Heart right ventricle (tissue), 16 donors: ENCODE results near the gene NEDD9. TPM values are rescaled to one million over a fixed set of nuclear protein-coding genes. Genes with fewer than 3 reads are reported as not detected.

Source experiments
- ATAC-seq, 8 donors: fragments of 200-7000 bp; cut with Tn5 transposase; one replicate each; pipeline ENCODE4 v1.9.1; 2020; ENCODE audit warnings: mild to moderate bottlenecking in 8 of 8, moderate library complexity in 8 of 8, moderate number of reproducible peaks in 1 of 8
- DNase-seq, 2 donors: peaks; one replicate each; pipeline ENCODE4 v3.0.0-alpha.2; 2020
- H3K27ac ChIP-seq, 10 donors: fragments of 200-600 bp; sonication (generic) in 2 of 10; one replicate each; pipeline versions ENCODE4 v1.5.0 to v1.8.0; 2020 to 2022; ENCODE audit warnings: mild to moderate bottlenecking in 3 of 10
- H3K27me3 ChIP-seq, 7 donors: fragments of 200-600 bp; one replicate each; pipeline ENCODE4 v1.8.0; 2021 to 2022; ENCODE audit warnings: mild to moderate bottlenecking in 2 of 7
- H3K36me3 ChIP-seq, 9 donors: fragments of 200-600 bp; sonication (generic) in 1 of 9; one replicate each; pipeline versions ENCODE4 v1.5.0 to v1.8.0; 2020 to 2022; ENCODE audit warnings: mild to moderate bottlenecking in 2 of 9
- H3K4me1 ChIP-seq, 9 donors: fragments of 200-600 bp; sonication (generic) in 1 of 9; one replicate each; pipeline versions ENCODE4 v1.5.0 to v1.8.0; 2020 to 2022; ENCODE audit warnings: mild to moderate bottlenecking in 4 of 9
- H3K4me3 ChIP-seq, 10 donors: fragments of 200-600 bp; sonication (generic) in 2 of 10; one replicate each; pipeline versions ENCODE4 v1.5.0 to v1.8.0; 2020 to 2022; ENCODE audit warnings: mild to moderate bottlenecking in 7 of 10, moderate library complexity in 2 of 10
- H3K9me3 ChIP-seq, 11 donors: fragments of 200-600 bp in 10 of 11; sonication (generic) in 2 of 11; one replicate each; pipeline versions ENCODE4 v1.5.0 to v1.8.0; 2013 to 2022; ENCODE audit warnings: mild to moderate bottlenecking in 2 of 11, control low read depth in 1 of 11, moderate library complexity in 1 of 11
- CTCF ChIP-seq, 9 donors: fragments of 200-600 bp; sonication (generic) in 2 of 9; IDR thresholded peaks; one replicate each; pipeline versions ENCODE4 v1.5.0 to v1.8.0; 2021 to 2022; ENCODE audit warnings: antibody characterized with exemption in 9 of 9, mild to moderate bottlenecking in 5 of 9, moderate library complexity in 1 of 9
- WGBS, 2 donors: extraction: QIAGEN DNeasy Blood & Tissue Kit; methylation state at CpG; one replicate each; pipeline ENCODE4 v1.1.7; 2013; ENCODE audit warnings: inconsistent platforms in 1 of 2; 5-methylcytosine and 5-hydroxymethylcytosine counted together
- intact Hi-C, 10 donors: fragments of 100-400 bp; cut with DNase I; formaldehyde crosslinking; loops; one replicate each; pipeline versions ENCODE4 v1.11.1 to v1.14.2; 2022
- polyA plus RNA-seq, 2 donors: library from polyadenylated mRNA; stranded (reverse); fragments of 200-250 nt; gene quantifications; one replicate each; pipeline ENCODE4 v1.2.3, GENCODE V29; 2013
- total RNA-seq, 10 donors: library from RNA; stranded (reverse); fragmentation: NEBNext Ultra II Directional in 3 of 10; extraction: Animal tissue kit (Norgen Biotek cat#: 25700) in 3 of 10; gene quantifications; one replicate each; pipeline versions ENCODE4 v1.2.1 to v1.2.4, GENCODE V29; 2021 to 2023
- donor health status: Arrhythmogenic right ventricular cardiomyopathy.
- donor health status: ischemic (EF 13 %, LVEDD 7.1; RV severe dilation, severe dysfunction).
- donor health status: healthy with polysubstance abuse.
- donor health status: DM: no; HTN: yes; CAD: no.
- donor health status: DM: no; HTN: no; CAD: no.
- donor health status: ischemic (EF 25% LVEDD 6.9; RV normal size, moderate dysfunction).
- donor health status: ischemic (EF 25% LVEDD 5.7; RV mildly dilated, moderate dysfunction).
- donor health status: healthy.
- donor health status: DM: yes; HTN: yes; CAD: no.
- donor health status: Ischemic cardiomyopathy.
- donor health status: ischemic (EF 35%, LVEDD 5.7; RV mildly dilated, moderate dysfunction).
- donor health status: nonischemic (EF 11% LVEDD 7.7; RV severe dilation, severe dysfunction).
- donor health status: DM: yes; HTN: yes; CAD: no.
- donor health status: PGD.
- donor health status: ischemic (EF 29% LVEDD 5.4; RV normal size, mild dysfunction).
- donor health status: nonischemic (EF 23%, LVEDD 6.1; RV moderate dilation, normal function).

The NEDD9 gene
- total and polyA plus RNA-seq, 12 donors, result 10.8 to 34.2 (median 23.3) TPM

GRCh38 chr6:11188161-11188915 lies 44.1 kb downstream of the NEDD9 start:
- Histone ChIP-seq H3K27ac (no peak overlapping the region), H3K4me1 (no peaks in the 10 kb centered on the region), H3K36me3 (peaks cover 0 to 100% (median 70%) of the 10 kb centered on the region in 9 donors), H3K9me3 (no peaks in the 10 kb centered on the region), H3K27me3 (no peaks in the 10 kb centered on the region), H3K4me3 (no peak overlapping the region)
- DNase-seq (no peak), ATAC-seq (no peak)
- TF ChIP-seq CTCF (IDR thresholded peaks at IDR 0.05), result no peak
- intact Hi-C loops, result no loop called here
- 93 to 95% methylated on average over 5 of the region's 5 CpGs for WGBS, 2 donors

- H3K27ac ChIP-seq, result no peak overlapping the region
- H3K4me1 ChIP-seq, result no peaks in the 10 kb centered on the region
- DNase-seq, result no peak
- TF ChIP-seq CTCF (IDR thresholded peaks at IDR 0.05), result no peak
- H3K4me3 ChIP-seq, result no peak overlapping the region
- intact Hi-C loops, result no loop called here
- H3K9me3 ChIP-seq, result peaks cover 0 to under 1% (median 0%) of the 10 kb centered on the region in 11 donors
- no peak for ATAC-seq
- H3K36me3 ChIP-seq, result peaks cover 0 to 98% (median 63%) of the 10 kb centered on the region in 9 donors
- H3K27me3 ChIP-seq, result no peaks in the 10 kb centered on the region
- WGBS, 2 donors, result 97 to 99% methylated on average over 6 of the region's 6 CpGs
These were observed 45.2 kb downstream of the NEDD9 start for GRCh38 chr6:11187301-11187700.

- no peak for TF ChIP-seq CTCF (IDR thresholded peaks at IDR 0.05)
- Histone ChIP-seq H3K36me3 (peaks cover 0 to 78% (median 54%) of the 10 kb centered on the region in 9 donors), H3K4me1 (no peaks in the 10 kb centered on the region), H3K27me3 (no peaks in the 10 kb centered on the region), H3K4me3 (no peak overlapping the region), H3K27ac (no peak overlapping the region), H3K9me3 (peaks cover 0 to 12% (median 0%) of the 10 kb centered on the region in 11 donors)
- DNase-seq (no peak), ATAC-seq (peak in 5 of 8 donors; percentile 20 to 38 (median 27))
- WGBS, 2 donors, result 85 to 86% methylated on average over 17 of the region's 17 CpGs
- intact Hi-C loops, result no loop called here
These were observed 47.1 kb downstream of the NEDD9 start for GRCh38 chr6:11185204-11185842.

GRCh38 chr6:11183761-11184362 lies 48.6 kb downstream of the NEDD9 start:
- DNase-seq (no peak), ATAC-seq (peak in 2 of 8 donors; percentile 19 to 33)
- H3K4me1 ChIP-seq, result no peaks in the 10 kb centered on the region
- peaks cover 0 to 20% (median 0%) of the 10 kb centered on the region in 11 donors for H3K9me3 ChIP-seq
- H3K4me3 ChIP-seq, result no peak overlapping the region
- WGBS, 2 donors, result 78 to 86% methylated on average over 3 of the region's 3 CpGs
- intact Hi-C loops, result no loop called here
- peaks cover 0 to 64% (median 39%) of the 10 kb centered on the region in 9 donors for H3K36me3 ChIP-seq
- no peak for TF ChIP-seq CTCF (IDR thresholded peaks at IDR 0.05)
- no peak overlapping the region for H3K27ac ChIP-seq
- no peaks in the 10 kb centered on the region for H3K27me3 ChIP-seq
